RWPE1 (cell line): Measurements from ENCODE around the gene RETN.

Source experiments
- CTCF ChIA-PET: fragments of 350-600 bp; sonication (Branson Sonifier 250); formaldehyde crosslinking; extraction: SDS; loops from one replicate; lab custom pipeline; 2021; lab: Yijun Ruan, JAX
- POLR2A ChIA-PET: fragments of 400-600 bp; formaldehyde crosslinking; extraction: SDS; loops from one replicate; lab custom pipeline; 2020; ENCODE audit warnings: antibody characterized with exemption; ENCODE audit not compliant: low non-redundant PET; lab: Yijun Ruan, JAX
- DNase-seq: peaks from one replicate; pipeline ENCODE4 v3.0.0; 2012; ENCODE audit warnings: low spot score
- H3K27ac ChIP-seq: fragments of 450-650 bp; 2 replicates; pipeline ENCODE4 v1.5.1; 2017
- CTCF ChIP-seq: fragments of 450-650 bp; conservative IDR thresholded peaks from 2 replicates; pipeline ENCODE4 v1.5.1; 2017; ENCODE audit warnings: low read depth, mild to moderate bottlenecking

RETN gene

GRCh38 chr19:7646426-7646700 is 22.5 kb upstream of the RETN start:
- no peak for DNase-seq
- no peak overlapping the region for H3K27ac ChIP-seq
- ChIA-PET POLR2A (no interaction called here), CTCF (no interaction called here)
- no peak for TF ChIP-seq CTCF

GRCh38 chr19:7647156-7647555 is 21.7 kb upstream of the RETN start:
- no peak for TF ChIP-seq CTCF
- ChIA-PET POLR2A (no interaction called here), CTCF (no interaction called here)
- no peak for DNase-seq
- no peak overlapping the region for H3K27ac ChIP-seq

DNA sequence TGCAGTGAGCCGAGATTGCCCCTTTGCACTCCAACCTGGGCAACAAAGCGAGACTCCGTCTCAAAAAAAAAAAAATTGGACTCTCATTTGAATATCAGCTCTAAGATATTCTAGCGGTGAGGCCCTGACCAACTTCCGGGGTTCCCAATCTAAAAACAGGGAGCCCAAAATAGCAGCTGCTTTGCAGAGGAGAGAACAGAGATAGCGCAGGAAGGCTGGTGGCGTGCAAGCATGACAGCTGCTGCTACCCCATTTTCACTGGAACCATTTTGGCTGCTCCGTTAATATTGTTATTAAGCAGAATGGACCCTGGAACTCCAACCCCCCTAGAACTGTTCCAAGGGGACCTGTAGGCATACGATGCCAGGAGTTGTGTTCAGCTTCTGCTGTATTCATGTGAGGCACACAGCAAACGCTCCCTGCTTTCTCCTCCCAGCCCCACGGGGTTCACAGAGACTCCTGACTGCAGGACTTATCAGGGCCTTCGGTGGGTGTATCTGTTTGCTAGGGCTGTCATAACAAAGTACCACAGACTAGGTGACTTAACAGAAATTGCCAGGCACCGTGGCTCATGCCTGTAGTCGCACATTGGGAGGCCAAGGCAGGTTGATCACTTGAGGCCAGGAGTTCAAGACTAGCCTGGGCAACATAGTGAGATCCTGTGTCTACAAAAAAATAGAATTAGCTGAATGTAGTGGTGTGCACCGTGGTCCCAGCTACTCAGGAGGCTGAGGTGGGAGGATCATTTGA is 20.4 kb upstream of the RETN start:
- CTCF ChIA-PET = no interaction called here

GRCh38 chr19:7650148-7650547 is 18.7 kb upstream of the RETN start:
- no peak overlapping the region for H3K27ac ChIP-seq
- DNase-seq = no peak
- TF ChIP-seq CTCF = no peak
- ChIA-PET CTCF (no interaction called here), POLR2A (interaction anchor here (0.6 kb wide), 1 partner anchor 253 kb away, joined by 5 read pairs; no protein-coding TSS in a partner anchor)

More for the DNA sequence above, 20.4 kb upstream of the RETN start:
- DNase-seq = no peak
- TF ChIP-seq CTCF = no peak
- H3K27ac ChIP-seq = no peak overlapping the region
- POLR2A ChIA-PET = interaction anchor here (0.6 kb wide), 1 partner anchor 146 kb away, joined by 3 read pairs; no protein-coding TSS in a partner anchor

DNA sequence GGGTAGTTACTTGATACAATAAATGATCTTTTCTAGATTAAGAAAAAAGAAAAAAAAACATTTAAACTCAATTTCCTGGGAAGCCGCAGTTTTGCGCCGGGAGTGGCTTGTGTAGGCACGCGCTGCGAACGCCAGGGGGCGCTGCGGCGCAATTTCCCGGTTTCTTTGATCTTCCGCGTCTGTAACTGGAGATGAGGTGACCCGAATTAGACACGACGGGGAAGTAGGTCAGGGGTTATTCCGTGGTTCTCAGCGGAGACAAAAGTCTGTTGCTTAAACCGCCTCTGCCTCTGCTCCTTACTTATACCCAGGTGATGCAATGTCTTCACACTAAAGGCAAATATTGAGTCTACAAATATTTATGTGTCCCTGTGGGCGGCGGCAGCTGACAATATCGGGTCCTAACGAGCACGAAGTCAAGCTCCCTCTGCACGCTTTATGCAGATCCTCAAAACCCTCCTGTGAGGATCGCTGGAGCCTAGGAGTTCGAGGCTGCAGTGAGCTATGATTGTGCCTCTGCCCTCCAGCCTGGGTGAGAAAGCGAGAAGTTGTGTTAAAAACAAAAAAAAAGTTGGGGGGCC is 16.7 kb upstream of the RETN start:
- TF ChIP-seq CTCF = peak; percentile 94
- CTCF ChIA-PET = interaction anchor here (0.8 to 1.6 kb wide), 2 partner anchors 14 to 1056 kb away, joined by 3 to 4 read pairs; no protein-coding TSS in a partner anchor
- POLR2A ChIA-PET = no interaction called here
- peak; percentile 78 for DNase-seq
- H3K27ac ChIP-seq = peak overlapping the region; percentile 44

DNA sequence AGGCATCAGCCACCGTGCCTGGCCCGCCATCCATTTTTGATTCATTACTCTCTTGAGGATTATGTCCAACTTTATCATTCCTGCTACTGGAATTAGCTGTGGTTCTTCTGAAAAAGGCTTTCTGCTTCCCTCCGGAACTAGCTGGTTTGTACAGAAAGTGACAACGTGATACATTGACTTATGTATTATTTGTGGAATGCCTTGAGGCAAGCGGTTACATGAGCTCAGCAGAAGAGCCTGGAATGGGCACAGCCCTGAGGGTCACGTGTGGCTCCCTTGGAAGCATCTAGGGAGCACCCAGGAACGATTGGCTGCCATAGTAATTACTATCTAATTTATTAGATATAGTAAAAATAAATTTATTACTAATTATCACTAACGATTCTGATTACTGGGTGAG is 14.4 kb upstream of the RETN start:
- no peak for TF ChIP-seq CTCF
- POLR2A ChIA-PET = no interaction called here
- no peak overlapping the region for H3K27ac ChIP-seq
- CTCF ChIA-PET = interaction anchor here (0.5 kb wide), 1 partner anchor 10 kb away, joined by 3 read pairs; no protein-coding TSS in a partner anchor
- DNase-seq = peak; percentile 33
